Loucy (cell line): ENCODE data around the gene CPNE2.

ENCODE experiments used
- H2AFZ ChIP-seq: fragments of 200-600 bp; sonication (generic); 2 replicates; pipeline ENCODE4 v1.6.0; 2016; ENCODE audit warnings: antibody characterized with exemption, mild to moderate bottlenecking, low read length, moderate library complexity
- H3F3A ChIP-seq: fragments of 200-600 bp; 2 replicates; pipeline ENCODE4 v1.6.0; 2016; ENCODE audit warnings: antibody characterized with exemption, low read depth, mild to moderate bottlenecking
- H3K27me3 ChIP-seq: fragments of 200-600 bp; sonication (generic); 2 replicates; pipeline ENCODE4 v1.6.1; 2014; ENCODE audit warnings: low read length, mild to moderate bottlenecking; ENCODE audit not compliant: insufficient read depth, poor library complexity, severe bottlenecking
- H3K36me3 ChIP-seq: fragments of 200-600 bp; sonication (generic); 2 replicates; pipeline ENCODE4 v1.6.1; 2016; ENCODE audit warnings: low read length; ENCODE audit not compliant: insufficient read depth
- H3K4me1 ChIP-seq: fragments of 200-600 bp; sonication (generic); 2 replicates; pipeline ENCODE4 v1.5.1; 2014; ENCODE audit warnings: low read length, mild to moderate bottlenecking; ENCODE audit not compliant: insufficient read depth, poor library complexity, severe bottlenecking
- H3K4me2 ChIP-seq: fragments of 200-600 bp; sonication (generic); 2 replicates; pipeline ENCODE4 v1.6.0; 2014; ENCODE audit warnings: antibody characterized with exemption, low read length, low read depth, mild to moderate bottlenecking; ENCODE audit not compliant: poor library complexity, severe bottlenecking
- H3K4me3 ChIP-seq: fragments of 200-600 bp; sonication (generic); 2 replicates; pipeline ENCODE4 v1.5.1; 2014; ENCODE audit warnings: low read length, mild to moderate bottlenecking, mixed read lengths; ENCODE audit not compliant: poor library complexity, severe bottlenecking
- H3K79me2 ChIP-seq: fragments of 200-600 bp; sonication (generic); 2 replicates; pipeline ENCODE4 v1.6.1; 2014; ENCODE audit warnings: low read length; ENCODE audit not compliant: insufficient read depth
- H3K9ac ChIP-seq: fragments of 200-600 bp; sonication (generic); 2 replicates; pipeline ENCODE4 v1.6.0; 2014; ENCODE audit warnings: mild to moderate bottlenecking, low read depth, low read length, moderate library complexity; ENCODE audit not compliant: poor library complexity, severe bottlenecking
- H3K9me2 ChIP-seq: fragments of 200-600 bp; sonication (generic); replicated peaks from 2 replicates; pipeline ENCODE4 v1.6.1; 2016; ENCODE audit warnings: low read depth, low read length, mixed read lengths
- H3K9me3 ChIP-seq: fragments of 200-600 bp; sonication (generic); 2 replicates; pipeline ENCODE4 v1.6.1; 2014; ENCODE audit warnings: mild to moderate bottlenecking, antibody characterized with exemption, low read length, low read depth; ENCODE audit not compliant: insufficient read depth
- H4K20me1 ChIP-seq: fragments of 200-600 bp; sonication (generic); 2 replicates; pipeline ENCODE4 v1.6.0; 2014; ENCODE audit warnings: antibody characterized with exemption, low read length, mild to moderate bottlenecking; ENCODE audit not compliant: insufficient read depth, poor library complexity, severe bottlenecking
- CTCF ChIP-seq: fragments of 200-600 bp; sonication (generic); conservative IDR thresholded peaks from 2 replicates; pipeline ENCODE4 v1.5.1; 2014; ENCODE audit warnings: mild to moderate bottlenecking, antibody characterized with exemption, low read length
- EZH2phosphoT487 ChIP-seq: fragments of 200-600 bp; IDR thresholded peaks from 2 replicates; pipeline ENCODE4 v1.6.1; 2018; ENCODE audit warnings: antibody characterized with exemption, mild to moderate bottlenecking, moderate library complexity, borderline replicate concordance

The CPNE2 gene

GRCh38 chr16:57102888-57103851 is 10.8 kb downstream of the CPNE2 start:
- peaks cover 7% of the 10 kb centered on the region for H4K20me1 ChIP-seq
- H3K4me2 ChIP-seq = no peak overlapping the region
- no peaks in the 10 kb centered on the region for H3F3A ChIP-seq
- TF ChIP-seq EZH2phosphoT487 = no peak
- TF ChIP-seq CTCF = no peak
- H3K27me3 ChIP-seq = no peaks in the 10 kb centered on the region
- no peaks in the 10 kb centered on the region for H3K9me2 ChIP-seq
- H2AFZ ChIP-seq = no peak overlapping the region
- H3K36me3 ChIP-seq = no peaks in the 10 kb centered on the region
- no peaks in the 10 kb centered on the region for H3K9me3 ChIP-seq
- peaks cover 42% of the 10 kb centered on the region for H3K4me1 ChIP-seq
- H3K9ac ChIP-seq = no peak overlapping the region
- no peak overlapping the region for H3K4me3 ChIP-seq
- peaks cover 62% of the 10 kb centered on the region for H3K79me2 ChIP-seq

GRCh38 chr16:57104706-57105105 is 12.3 kb downstream of the CPNE2 start:
- Histone ChIP-seq H3K4me2 (peak overlapping the region; percentile 9), H3K27me3 (no peaks in the 10 kb centered on the region), H2AFZ (no peak overlapping the region), H3K4me1 (peaks cover 35% of the 10 kb centered on the region), H4K20me1 (peaks cover 7% of the 10 kb centered on the region), H3K4me3 (no peak overlapping the region), H3K9me3 (no peaks in the 10 kb centered on the region), H3F3A (no peaks in the 10 kb centered on the region), H3K79me2 (peaks cover 55% of the 10 kb centered on the region), H3K9ac (no peak overlapping the region), H3K36me3 (no peaks in the 10 kb centered on the region), H3K9me2 (no peaks in the 10 kb centered on the region)
- TF ChIP-seq CTCF = no peak
- TF ChIP-seq EZH2phosphoT487 = no peak

DNA sequence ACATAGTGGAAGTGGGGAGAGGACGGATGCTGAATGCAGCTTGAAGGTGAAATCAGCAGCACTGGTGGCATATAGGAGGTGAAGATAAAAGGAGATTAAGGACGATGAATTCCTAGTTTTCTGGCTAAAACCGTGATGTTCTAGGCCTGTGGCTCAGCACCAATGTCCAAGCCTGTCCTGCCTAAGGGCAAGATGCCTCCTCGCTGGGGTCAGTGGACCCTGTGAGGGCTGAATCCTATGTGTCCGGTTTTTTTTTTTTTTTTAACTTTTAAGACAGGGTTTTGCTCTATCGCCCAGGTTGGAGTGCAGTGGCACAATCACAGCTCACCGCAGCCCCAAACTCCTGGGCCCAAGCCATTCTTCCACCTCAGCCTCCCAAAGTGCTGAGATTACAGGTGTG is 12.8 kb downstream of the CPNE2 start:
- Histone ChIP-seq H3K4me1 (peaks cover 31% of the 10 kb centered on the region), H3K4me3 (no peak overlapping the region), H4K20me1 (peaks cover 7% of the 10 kb centered on the region), H3K9me3 (no peaks in the 10 kb centered on the region), H3K9ac (no peak overlapping the region), H3F3A (no peaks in the 10 kb centered on the region), H3K9me2 (no peaks in the 10 kb centered on the region), H3K36me3 (no peaks in the 10 kb centered on the region), H2AFZ (no peak overlapping the region), H3K79me2 (peaks cover 50% of the 10 kb centered on the region), H3K4me2 (peak overlapping the region; percentile 9), H3K27me3 (no peaks in the 10 kb centered on the region)
- TF ChIP-seq CTCF (no peak), EZH2phosphoT487 (no peak)
